Suprapubic skin (tissue), 4 donors: Measurements from ENCODE around the gene LRRC18. TPM values are rescaled to one million over a fixed set of nuclear protein-coding genes. Genes with fewer than 3 reads are reported as not detected.

Source experiments
- DNase-seq, 2 donors: peaks; one replicate each; pipeline ENCODE4 v3.0.0-alpha.2; 2019; ENCODE audit warnings: low spot score in 2 of 2
- H3K27ac ChIP-seq: fragments of 200-600 bp; sonication (generic); one replicate; pipeline ENCODE4 v1.5.1; 2019
- H3K27me3 ChIP-seq: fragments of 200-600 bp; sonication (generic); one replicate; pipeline ENCODE4 v1.5.1; 2019
- H3K36me3 ChIP-seq: fragments of 200-600 bp; sonication (generic); one replicate; pipeline ENCODE4 v1.5.1; 2019
- H3K4me1 ChIP-seq: fragments of 200-600 bp; sonication (generic); one replicate; pipeline ENCODE4 v1.5.1; 2019
- H3K4me3 ChIP-seq: fragments of 200-600 bp; sonication (generic); one replicate; pipeline ENCODE4 v1.5.1; 2019; ENCODE audit warnings: mild to moderate bottlenecking
- H3K9me3 ChIP-seq: fragments of 200-600 bp; sonication (generic); one replicate; pipeline ENCODE4 v1.5.1; 2019
- CTCF ChIP-seq, 2 donors: fragments of 200-600 bp in 1 of 2; fragments of 450-650 bp in 1 of 2; sonication (generic) in 1 of 2; IDR thresholded peaks; one replicate each; pipeline ENCODE4 v1.5.1; 2016 to 2019; ENCODE audit warnings: antibody characterized with exemption in 2 of 2, mild to moderate bottlenecking in 1 of 2, moderate library complexity in 1 of 2
- EP300 ChIP-seq: sonication (generic); formaldehyde crosslinking; IDR thresholded peaks from one replicate; pipeline ENCODE4 v1.6.1; 2017; ENCODE audit warnings: antibody characterized with exemption
- POLR2A ChIP-seq, 2 donors: fragments of 450-650 bp; IDR thresholded peaks; one replicate each; pipeline ENCODE4 v1.6.1; 2017; ENCODE audit warnings: antibody characterized with exemption in 2 of 2, mild to moderate bottlenecking in 2 of 2, moderate library complexity in 2 of 2
- POLR2AphosphoS5 ChIP-seq, 3 donors: sonication (generic); formaldehyde crosslinking; IDR thresholded peaks; one replicate each; pipeline ENCODE4 v1.6.1; 2017; ENCODE audit warnings: antibody characterized with exemption in 3 of 3
- WGBS: methylation state at CpG from one replicate; pipeline ENCODE4 v1.1.5; 2018; 5-methylcytosine and 5-hydroxymethylcytosine counted together
- total RNA-seq, 4 donors: library from RNA; depleted of rRNA; stranded (reverse); fragments of >200 nt; gene quantifications; one replicate each; pipeline ENCODE4 v1.1.0, GENCODE V29; 2016

The LRRC18 gene
- total RNA-seq, 4 donors from 2014 or later: not detected

- no peak overlapping the region for H3K27ac ChIP-seq
- DNase-seq: no peak
- H3K9me3 ChIP-seq: no peaks in the 10 kb centered on the region
- WGBS: 84% methylated on average over 7 of the region's 7 CpGs
- no peaks in the 10 kb centered on the region for H3K36me3 ChIP-seq
- H3K4me3 ChIP-seq: no peak overlapping the region
- H3K4me1 ChIP-seq: no peaks in the 10 kb centered on the region
- TF ChIP-seq EP300 (no peak), POLR2A (IDR thresholded peaks at IDR 0.05) (no peak), CTCF (IDR thresholded peaks at IDR 0.05) (no peak), POLR2AphosphoS5 (IDR thresholded peaks at IDR 0.05) (no peak)
- H3K27me3 ChIP-seq: peaks cover 4% of the 10 kb centered on the region
Measured at GRCh38 chr10:48951707-48952106, 12.1 kb upstream of the LRRC18 start.

- Histone ChIP-seq H3K36me3 (no peaks in the 10 kb centered on the region), H3K9me3 (no peaks in the 10 kb centered on the region), H3K4me1 (no peaks in the 10 kb centered on the region), H3K27ac (no peak overlapping the region), H3K27me3 (peaks cover 4% of the 10 kb centered on the region), H3K4me3 (no peak overlapping the region)
- TF ChIP-seq POLR2A (IDR thresholded peaks at IDR 0.05) (no peak), EP300 (no peak), CTCF (IDR thresholded peaks at IDR 0.05) (no peak)
- no peak for DNase-seq
- 47% methylated on average over 2 of the region's 2 CpGs for WGBS
Measured at GRCh38 chr10:48948470-48949037, 8.9 kb upstream of the LRRC18 start.

GRCh38 chr10:48947690-48948469, 8.2 kb upstream of the LRRC18 start:
- H3K27ac ChIP-seq: no peak overlapping the region
- H3K27me3 ChIP-seq: peaks cover 4% of the 10 kb centered on the region
- no peaks in the 10 kb centered on the region for H3K9me3 ChIP-seq
- TF ChIP-seq CTCF (IDR thresholded peaks at IDR 0.05): no peak
- no peak for TF ChIP-seq POLR2A (IDR thresholded peaks at IDR 0.05)
- 68% methylated on average over 10 of the region's 10 CpGs for WGBS
- H3K4me3 ChIP-seq: no peak overlapping the region
- DNase-seq: no peak
- H3K4me1 ChIP-seq: no peaks in the 10 kb centered on the region
- H3K36me3 ChIP-seq: no peaks in the 10 kb centered on the region

GRCh38 chr10:48946891-48947500, 7.4 kb upstream of the LRRC18 start:
- no peak overlapping the region for H3K27ac ChIP-seq
- peaks cover 4% of the 10 kb centered on the region for H3K27me3 ChIP-seq
- H3K9me3 ChIP-seq: no peaks in the 10 kb centered on the region
- TF ChIP-seq POLR2A (IDR thresholded peaks at IDR 0.05) (no peak), CTCF (IDR thresholded peaks at IDR 0.05) (no peak), POLR2AphosphoS5 (IDR thresholded peaks at IDR 0.05) (no peak), EP300 (no peak)
- no peaks in the 10 kb centered on the region for H3K4me1 ChIP-seq
- WGBS: 85% methylated on average over 12 of the region's 12 CpGs
- no peaks in the 10 kb centered on the region for H3K36me3 ChIP-seq
- no peak for DNase-seq
- no peak overlapping the region for H3K4me3 ChIP-seq

- Histone ChIP-seq H3K4me3 (no peak overlapping the region), H3K4me1 (no peaks in the 10 kb centered on the region), H3K9me3 (no peaks in the 10 kb centered on the region), H3K27ac (no peak overlapping the region), H3K27me3 (peaks cover 4% of the 10 kb centered on the region), H3K36me3 (no peaks in the 10 kb centered on the region)
- no peak for DNase-seq
- TF ChIP-seq POLR2A (IDR thresholded peaks at IDR 0.05) (no peak), EP300 (no peak), POLR2AphosphoS5 (IDR thresholded peaks at IDR 0.05) (no peak), CTCF (IDR thresholded peaks at IDR 0.05) (no peak)
- WGBS: 86% methylated on average over 5 of the region's 5 CpGs
Measured at GRCh38 chr10:48946332-48946731, 6.7 kb upstream of the LRRC18 start.
